Measurements from ENCODE around the gene RREB1. TPM values are rescaled to one million over a fixed set of nuclear protein-coding genes. Genes with fewer than 3 reads are reported as not detected.

The RREB1 gene
- total and polyA plus RNA-seq, 4 experiments from 2014 or later = 0.50 to 43.4 (median 25.2) TPM

DNA sequence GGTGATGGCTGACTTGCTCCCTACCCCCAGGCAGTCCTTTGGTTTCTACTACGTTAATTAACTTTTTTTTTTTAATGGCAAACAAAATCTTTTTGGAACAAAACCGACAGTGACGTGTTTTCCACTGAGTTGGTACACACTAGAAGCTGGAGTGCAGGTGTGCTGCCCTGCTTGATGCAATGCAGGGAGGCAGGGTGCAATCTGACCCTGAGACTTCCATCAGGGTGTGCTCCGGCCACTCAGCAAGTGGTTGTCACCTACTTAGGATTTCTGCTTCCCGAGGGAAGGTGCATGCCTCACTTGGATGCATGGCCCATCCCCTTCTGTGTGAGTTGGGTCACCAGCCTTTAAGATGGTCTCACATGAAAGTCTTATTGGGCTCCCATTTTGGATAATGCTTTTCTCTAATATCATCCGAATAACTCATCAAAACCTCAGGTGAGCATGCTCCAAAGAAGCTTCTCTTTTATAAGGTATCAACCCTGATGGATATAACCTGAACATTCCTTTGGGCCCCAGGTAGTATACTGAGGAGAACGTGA is 14.0 kb downstream of the RREB1 start:
- peaks cover 21% of the 10 kb centered on the region for H3K4me1 ChIP-seq (ENCODE audit: insufficient read depth, low read length)
- Mint-ChIP-seq H3K4me3 (no peak overlapping the region), H3K4me1 (peaks cover 31 to 70% (median 51%) of the 10 kb centered on the region in 4 donors), H3K36me3 (peaks cover 16 to 27% of the 10 kb centered on the region in 2 donors), H3K27me3 (no peaks in the 10 kb centered on the region), H3K27ac (peak overlapping the region in 1 of 7 donors; percentile 2), H3K9me3 (no peaks in the 10 kb centered on the region)
- no peak overlapping the region for H3K27ac ChIP-seq (ENCODE audit: low read depth, low read length)
- ChIA-PET CTCF (ENCODE audit: partially characterized antibody) (no interaction called here), POLR2A (ENCODE audit: partially characterized antibody) (interaction anchor here (0.7 to 1.0 kb wide), 2 partner anchors 10 to 13 kb away, joined by 3 to 4 read pairs; no protein-coding TSS in a partner anchor)
- no peak overlapping the region for H3K4me3 ChIP-seq (ENCODE audit: low read length in 2 of 2)
- intact Hi-C loops (cut with micrococcal nuclease) = no loop called here
- no peaks in the 10 kb centered on the region for H3K27me3 ChIP-seq (ENCODE audit: insufficient read depth, low read length)
- no peaks in the 10 kb centered on the region for H3K9me3 ChIP-seq (ENCODE audit: control insufficient read depth in 1 of 2, low read length in 2 of 2)
- no peak for DNase-seq
- H3K36me3 ChIP-seq (ENCODE audit: insufficient read depth, low read length) = no peaks in the 10 kb centered on the region

DNA sequence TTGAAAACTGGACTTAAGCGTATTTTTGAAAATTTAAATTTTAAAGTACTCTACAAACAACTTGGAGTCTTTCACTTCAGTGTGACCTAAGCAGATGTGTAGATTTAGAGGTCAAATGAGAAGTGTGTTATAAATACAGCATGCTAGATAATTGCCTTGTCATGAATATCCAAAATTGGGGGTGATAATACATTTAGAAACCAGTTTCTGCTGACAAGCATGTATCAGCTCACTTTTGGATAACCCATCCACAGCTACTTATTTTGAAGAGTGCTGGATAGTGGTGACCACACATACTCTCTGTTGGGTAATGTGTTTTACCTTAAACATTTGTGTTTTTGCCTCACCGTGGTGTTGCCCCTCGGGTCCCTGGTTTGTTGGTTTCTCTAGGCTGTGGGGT is 14.9 kb downstream of the RREB1 start:
- no peaks in the 10 kb centered on the region for H3K27me3 ChIP-seq (ENCODE audit: insufficient read depth, low read length)
- H3K36me3 ChIP-seq (ENCODE audit: insufficient read depth, low read length) = no peaks in the 10 kb centered on the region
- Mint-ChIP-seq H3K4me3 (no peak overlapping the region), H3K36me3 (peaks cover 16 to 30% of the 10 kb centered on the region in 2 donors), H3K9me3 (no peaks in the 10 kb centered on the region), H3K4me1 (peaks cover 38 to 75% (median 58%) of the 10 kb centered on the region in 4 donors), H3K27ac (no peak overlapping the region), H3K27me3 (no peaks in the 10 kb centered on the region)
- ChIA-PET CTCF (ENCODE audit: partially characterized antibody) (interaction anchor here (1.3 kb wide), 1 partner anchor 17 kb away, joined by 4 read pairs; no protein-coding TSS in a partner anchor), POLR2A (ENCODE audit: partially characterized antibody) (no interaction called here)
- peaks cover 21% of the 10 kb centered on the region for H3K4me1 ChIP-seq (ENCODE audit: insufficient read depth, low read length)
- H3K27ac ChIP-seq (ENCODE audit: low read depth, low read length) = no peak overlapping the region
- no peaks in the 10 kb centered on the region for H3K9me3 ChIP-seq (ENCODE audit: control insufficient read depth in 1 of 2, low read length in 2 of 2)
- intact Hi-C loops (cut with micrococcal nuclease) = no loop called here
- no peak overlapping the region for H3K4me3 ChIP-seq (ENCODE audit: low read length in 2 of 2)
- no peak for DNase-seq

DNA sequence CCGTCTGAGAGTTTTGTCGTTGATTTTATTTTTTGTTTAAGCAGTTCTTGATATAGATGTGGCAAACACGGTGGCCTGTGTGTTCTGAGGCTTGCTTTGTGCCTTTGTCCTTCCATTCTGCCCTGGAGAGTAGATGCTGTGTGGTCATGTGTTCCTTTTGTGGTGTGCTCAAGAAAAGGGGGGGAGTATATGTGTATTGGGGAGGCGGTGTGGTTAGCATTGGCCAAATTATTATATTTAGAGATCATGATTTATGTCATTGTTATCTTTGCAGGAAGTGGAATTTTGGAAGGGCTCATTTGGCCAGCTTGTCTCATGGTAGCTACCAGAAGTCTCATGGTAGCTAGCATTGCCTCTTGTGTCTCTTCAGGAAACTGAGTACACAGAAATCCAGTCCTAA is 16.4 kb downstream of the RREB1 start:
- Mint-ChIP-seq H3K27ac (peak overlapping the region in 2 of 7 donors; percentile 1 to 24), H3K27me3 (no peaks in the 10 kb centered on the region), H3K36me3 (peaks cover 16 to 30% of the 10 kb centered on the region in 2 donors), H3K9me3 (no peaks in the 10 kb centered on the region), H3K4me1 (peaks cover 48 to 80% (median 65%) of the 10 kb centered on the region in 4 donors), H3K4me3 (peak overlapping the region in 1 of 8 donors; percentile 40)
- Histone ChIP-seq H3K9me3 (ENCODE audit: control insufficient read depth in 1 of 2, low read length in 2 of 2) (no peaks in the 10 kb centered on the region), H3K27me3 (ENCODE audit: insufficient read depth, low read length) (no peaks in the 10 kb centered on the region), H3K27ac (ENCODE audit: low read depth, low read length) (no peak overlapping the region), H3K36me3 (ENCODE audit: insufficient read depth, low read length) (no peaks in the 10 kb centered on the region), H3K4me1 (ENCODE audit: insufficient read depth, low read length) (peaks cover 35% of the 10 kb centered on the region), H3K4me3 (ENCODE audit: low read length in 2 of 2) (no peak overlapping the region)
- ChIA-PET POLR2A (ENCODE audit: partially characterized antibody) (no interaction called here), CTCF (ENCODE audit: partially characterized antibody) (interaction anchor here (1.2 to 1.3 kb wide), 2 partner anchors 9 to 18 kb away, joined by 4 read pairs; no protein-coding TSS in a partner anchor)
- no peak for DNase-seq
- intact Hi-C loops (cut with micrococcal nuclease) = loop anchor here (2.0 kb wide), 1 partner anchor 13 kb away; no protein-coding TSS in a partner anchor

DNA sequence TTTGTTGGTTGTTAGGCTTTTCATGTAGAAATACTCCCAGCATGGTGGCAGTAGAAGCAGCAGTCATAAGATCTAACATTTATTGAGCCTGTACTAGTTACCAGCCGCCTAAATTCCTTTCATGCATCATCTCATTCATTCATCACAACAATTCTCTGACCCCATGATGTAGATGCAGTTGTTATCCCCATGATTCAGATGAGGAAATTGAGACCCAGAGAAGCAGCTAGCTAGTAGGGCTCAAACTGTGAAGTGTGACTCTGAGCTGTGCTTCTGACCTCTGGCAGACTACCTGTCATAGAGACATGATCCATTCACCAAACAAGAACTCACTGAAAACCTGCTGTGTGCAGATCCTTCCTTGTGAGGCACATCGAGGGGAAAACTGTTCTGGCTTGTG is 16.9 kb downstream of the RREB1 start:
- no peak overlapping the region for H3K4me3 ChIP-seq (ENCODE audit: low read length in 2 of 2)
- POLR2A ChIA-PET (ENCODE audit: partially characterized antibody) = no interaction called here
- H3K27ac ChIP-seq (ENCODE audit: low read depth, low read length) = no peak overlapping the region
- no peaks in the 10 kb centered on the region for H3K36me3 ChIP-seq (ENCODE audit: insufficient read depth, low read length)
- no peak for DNase-seq
- no peaks in the 10 kb centered on the region for H3K27me3 Mint-ChIP-seq
- no peaks in the 10 kb centered on the region for H3K9me3 ChIP-seq (ENCODE audit: control insufficient read depth in 1 of 2, low read length in 2 of 2)
- peaks cover 45 to 80% (median 63%) of the 10 kb centered on the region in 4 donors for H3K4me1 Mint-ChIP-seq
- intact Hi-C loops (cut with micrococcal nuclease) = loop anchor here (2.0 kb wide), 1 partner anchor 14 kb away; no protein-coding TSS in a partner anchor
- peaks cover 40% of the 10 kb centered on the region for H3K4me1 ChIP-seq (ENCODE audit: insufficient read depth, low read length)
- no peaks in the 10 kb centered on the region for H3K9me3 Mint-ChIP-seq
- H3K27me3 ChIP-seq (ENCODE audit: insufficient read depth, low read length) = no peaks in the 10 kb centered on the region
- peaks cover 11 to 30% of the 10 kb centered on the region in 2 donors for H3K36me3 Mint-ChIP-seq
- H3K27ac Mint-ChIP-seq = peak overlapping the region in 3 of 7 donors; percentile 3 to 77 (median 10)
- H3K4me3 Mint-ChIP-seq = peak overlapping the region in 1 of 8 donors; percentile 11
- CTCF ChIA-PET (ENCODE audit: partially characterized antibody) = interaction anchor here (1.2 kb wide), 1 partner anchor 9 kb away, joined by 4 read pairs; no protein-coding TSS in a partner anchor

DNA sequence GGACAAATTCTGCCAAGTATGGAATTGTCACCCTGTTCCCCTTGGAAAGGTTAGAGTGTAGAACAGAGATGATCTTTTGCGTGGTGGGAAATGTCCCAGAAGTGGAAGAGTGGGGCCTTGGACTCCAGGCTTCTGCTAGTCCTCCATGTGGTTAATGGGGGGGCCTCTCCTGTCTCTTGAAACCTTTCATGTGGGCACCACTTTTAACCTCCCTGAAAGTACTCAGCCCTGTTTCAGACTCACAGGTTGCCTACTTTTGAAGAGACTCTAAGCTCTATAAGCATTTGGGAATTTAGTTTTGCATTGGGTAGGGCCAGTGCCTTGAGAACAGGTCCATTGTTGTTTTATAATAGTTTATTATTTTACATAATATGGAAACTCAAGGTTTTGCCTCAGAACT is 17.5 kb downstream of the RREB1 start:
- peaks cover 46% of the 10 kb centered on the region for H3K4me1 ChIP-seq (ENCODE audit: insufficient read depth, low read length)
- Mint-ChIP-seq H3K9me3 (no peaks in the 10 kb centered on the region), H3K36me3 (peaks cover 9 to 27% of the 10 kb centered on the region in 2 donors), H3K27me3 (no peaks in the 10 kb centered on the region), H3K4me1 (peaks cover 46 to 80% (median 63%) of the 10 kb centered on the region in 4 donors), H3K27ac (peak overlapping the region; percentile 3 to 82 (median 77)), H3K4me3 (peak overlapping the region in 3 of 8 donors; percentile 40 to 59 (median 42))
- DNase-seq = no peak
- no peaks in the 10 kb centered on the region for H3K27me3 ChIP-seq (ENCODE audit: insufficient read depth, low read length)
- no peaks in the 10 kb centered on the region for H3K9me3 ChIP-seq (ENCODE audit: control insufficient read depth in 1 of 2, low read length in 2 of 2)
- no peak overlapping the region for H3K27ac ChIP-seq (ENCODE audit: low read depth, low read length)
- H3K4me3 ChIP-seq (ENCODE audit: low read length in 2 of 2) = no peak overlapping the region
- POLR2A ChIA-PET (ENCODE audit: partially characterized antibody) = no interaction called here
- no peaks in the 10 kb centered on the region for H3K36me3 ChIP-seq (ENCODE audit: insufficient read depth, low read length)
- intact Hi-C loops (cut with micrococcal nuclease) = loop anchor here (2.0 kb wide), 1 partner anchor 14 kb away; no protein-coding TSS in a partner anchor
- CTCF ChIA-PET (ENCODE audit: partially characterized antibody) = interaction anchor here (1.2 kb wide), 1 partner anchor 10 kb away, joined by 4 read pairs; no protein-coding TSS in a partner anchor

DNA sequence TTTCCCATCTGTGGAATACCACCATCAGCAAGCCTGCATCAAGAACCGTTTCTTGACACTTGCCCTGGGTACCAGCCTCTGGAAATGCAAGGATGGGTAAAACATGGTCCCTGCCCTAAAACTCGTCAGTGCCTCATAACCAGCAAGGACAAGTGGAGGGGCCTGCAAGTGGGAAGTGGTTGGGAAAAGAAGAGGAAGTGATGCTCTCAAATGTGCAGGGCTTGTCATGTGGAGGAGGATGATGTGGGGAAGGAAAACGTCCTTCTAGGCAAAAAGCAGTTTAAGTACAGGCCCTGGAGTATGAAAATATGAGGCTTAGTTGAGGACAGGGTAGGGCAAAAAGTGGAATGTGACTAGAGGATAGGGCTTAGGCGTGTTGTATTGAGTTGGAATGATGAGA is 19.0 kb downstream of the RREB1 start:
- no peak for DNase-seq
- Mint-ChIP-seq H3K9me3 (no peaks in the 10 kb centered on the region), H3K4me1 (peaks cover 47 to 83% (median 67%) of the 10 kb centered on the region in 4 donors), H3K27ac (peak overlapping the region in 3 of 7 donors; percentile 37 to 88 (median 78)), H3K36me3 (peaks cover 9 to 23% of the 10 kb centered on the region in 2 donors), H3K4me3 (peak overlapping the region in 3 of 8 donors; percentile 0 to 57 (median 21)), H3K27me3 (no peaks in the 10 kb centered on the region)
- H3K9me3 ChIP-seq (ENCODE audit: control insufficient read depth in 1 of 2, low read length in 2 of 2) = no peaks in the 10 kb centered on the region
- intact Hi-C loops (cut with micrococcal nuclease) = no loop called here
- ChIA-PET CTCF (ENCODE audit: partially characterized antibody) (no interaction called here), POLR2A (ENCODE audit: partially characterized antibody) (interaction anchor here (1.6 to 1.7 kb wide), 2 partner anchors 13 to 20 kb away, joined by 3 to 4 read pairs; no protein-coding TSS in a partner anchor)
- H3K27ac ChIP-seq (ENCODE audit: low read depth, low read length) = no peak overlapping the region
- no peak overlapping the region for H3K4me3 ChIP-seq (ENCODE audit: low read length in 2 of 2)
- no peaks in the 10 kb centered on the region for H3K27me3 ChIP-seq (ENCODE audit: insufficient read depth, low read length)
- H3K4me1 ChIP-seq (ENCODE audit: insufficient read depth, low read length) = peaks cover 46% of the 10 kb centered on the region
- no peaks in the 10 kb centered on the region for H3K36me3 ChIP-seq (ENCODE audit: insufficient read depth, low read length)

DNA sequence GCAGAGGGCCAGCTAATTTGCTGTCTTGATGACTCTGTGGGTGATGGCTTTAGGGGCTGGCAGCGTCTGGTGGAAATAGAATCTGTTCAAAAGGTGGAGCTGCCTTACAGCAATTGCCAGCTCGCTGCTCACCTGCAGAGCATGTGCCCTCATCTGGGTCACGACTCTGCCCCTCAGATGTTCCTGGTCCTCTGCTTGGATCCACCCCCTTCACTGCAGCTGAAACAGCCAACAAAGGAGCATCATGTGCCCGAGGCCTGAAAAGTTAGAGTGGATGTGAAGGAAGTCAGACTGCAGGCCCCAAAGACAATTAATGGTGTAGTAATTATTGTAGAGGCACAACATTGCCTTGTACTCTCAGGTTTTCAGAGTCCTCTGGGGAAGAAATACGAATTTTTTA is 19.9 kb downstream of the RREB1 start:
- Histone ChIP-seq H3K9me3 (ENCODE audit: control insufficient read depth in 1 of 2, low read length in 2 of 2) (no peaks in the 10 kb centered on the region), H3K36me3 (ENCODE audit: insufficient read depth, low read length) (no peaks in the 10 kb centered on the region), H3K4me3 (ENCODE audit: low read length in 2 of 2) (no peak overlapping the region), H3K4me1 (ENCODE audit: insufficient read depth, low read length) (peaks cover 51% of the 10 kb centered on the region), H3K27ac (ENCODE audit: low read depth, low read length) (no peak overlapping the region), H3K27me3 (ENCODE audit: insufficient read depth, low read length) (no peaks in the 10 kb centered on the region)
- peak overlapping the region in 5 of 7 donors; percentile 14 to 77 (median 26) for H3K27ac Mint-ChIP-seq
- ChIA-PET CTCF (ENCODE audit: partially characterized antibody) (interaction anchor here (1.2 kb wide), 1 partner anchor 8 kb away, joined by 3 read pairs; no protein-coding TSS in a partner anchor), POLR2A (ENCODE audit: partially characterized antibody) (interaction anchor here (1.0 to 1.7 kb wide), 6 partner anchors 9 to 41 kb away, joined by 3 to 4 read pairs (median 3); no protein-coding TSS in a partner anchor)
- H3K27me3 Mint-ChIP-seq = no peaks in the 10 kb centered on the region
- H3K4me1 Mint-ChIP-seq = peaks cover 53 to 84% (median 70%) of the 10 kb centered on the region in 4 donors
- H3K9me3 Mint-ChIP-seq = no peaks in the 10 kb centered on the region
- peak overlapping the region in 3 of 8 donors; percentile 15 to 57 (median 18) for H3K4me3 Mint-ChIP-seq
- no peak for DNase-seq
- intact Hi-C loops (cut with micrococcal nuclease) = no loop called here
- H3K36me3 Mint-ChIP-seq = peaks cover 4 to 19% of the 10 kb centered on the region in 2 donors
